Measurements from ENCODE around the gene PHLPP1.

DNA sequence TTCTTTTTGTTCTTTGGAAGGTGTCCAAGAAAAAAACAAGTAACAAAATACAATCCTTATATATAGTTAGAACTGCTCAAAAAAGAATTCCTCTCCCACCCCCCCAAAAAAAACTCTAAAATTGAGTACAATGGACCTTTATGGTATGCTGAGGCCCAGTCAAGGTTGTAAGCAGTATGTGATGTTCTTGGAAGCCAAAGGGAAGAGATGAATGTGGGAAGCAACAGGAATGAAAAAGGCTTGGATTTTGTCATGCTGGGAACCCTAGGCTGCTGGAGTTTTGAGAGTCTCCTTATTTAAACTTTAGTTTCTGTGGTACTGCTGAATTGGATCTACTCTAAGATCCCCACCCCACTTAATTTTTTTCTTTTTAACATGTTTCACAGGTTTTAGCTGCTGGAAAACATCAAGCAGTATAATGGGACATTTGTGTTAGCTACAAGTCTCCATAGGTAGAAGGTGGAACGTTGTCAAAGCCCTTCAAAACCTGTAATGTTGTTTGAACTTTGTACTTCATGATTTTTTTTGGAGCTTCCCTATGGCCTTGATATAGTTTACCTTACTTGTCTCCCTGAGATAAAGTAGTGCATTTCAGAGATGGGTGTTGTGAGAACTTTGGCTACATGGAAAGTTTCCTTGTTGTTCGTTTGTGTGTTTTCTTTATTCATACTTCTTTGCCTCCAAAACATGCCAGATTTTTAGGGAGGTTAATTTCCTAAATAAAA lies 57.7 kb downstream of the PHLPP1 start:
- TF ChIP-seq, protein P1, sequence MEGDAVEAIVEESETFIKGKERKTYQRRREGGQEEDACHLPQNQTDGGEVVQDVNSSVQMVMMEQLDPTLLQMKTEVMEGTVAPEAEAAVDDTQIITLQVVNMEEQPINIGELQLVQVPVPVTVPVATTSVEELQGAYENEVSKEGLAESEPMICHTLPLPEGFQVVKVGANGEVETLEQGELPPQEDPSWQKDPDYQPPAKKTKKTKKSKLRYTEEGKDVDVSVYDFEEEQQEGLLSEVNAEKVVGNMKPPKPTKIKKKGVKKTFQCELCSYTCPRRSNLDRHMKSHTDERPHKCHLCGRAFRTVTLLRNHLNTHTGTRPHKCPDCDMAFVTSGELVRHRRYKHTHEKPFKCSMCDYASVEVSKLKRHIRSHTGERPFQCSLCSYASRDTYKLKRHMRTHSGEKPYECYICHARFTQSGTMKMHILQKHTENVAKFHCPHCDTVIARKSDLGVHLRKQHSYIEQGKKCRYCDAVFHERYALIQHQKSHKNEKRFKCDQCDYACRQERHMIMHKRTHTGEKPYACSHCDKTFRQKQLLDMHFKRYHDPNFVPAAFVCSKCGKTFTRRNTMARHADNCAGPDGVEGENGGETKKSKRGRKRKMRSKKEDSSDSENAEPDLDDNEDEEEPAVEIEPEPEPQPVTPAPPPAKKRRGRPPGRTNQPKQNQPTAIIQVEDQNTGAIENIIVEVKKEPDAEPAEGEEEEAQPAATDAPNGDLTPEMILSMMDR (conservative IDR thresholded peaks at IDR 0.05; ENCODE audit: low read length): no peak
- no peak for TF ChIP-seq EZH2phosphoT487 (IDR thresholded peaks at IDR 0.05; ENCODE audit: borderline replicate concordance)
